Heart left ventricle (tissue), 16 donors: ENCODE measurements around the gene LAIR2. TPM values are rescaled to one million over a fixed set of nuclear protein-coding genes. Genes with fewer than 3 reads are reported as not detected.
A peak's percentile ranks its signal among the peaks of the same experiment; 100 is the strongest.

Source experiments
- ATAC-seq, 4 donors: fragments of 200-7000 bp; cut with Tn5 transposase; one replicate each; pipeline ENCODE4 v1.9.1; 2020 to 2022; ENCODE audit warnings: moderate library complexity in 4 of 4, mild to moderate bottlenecking in 3 of 4, moderate number of reproducible peaks in 1 of 4
- DNase-seq, 5 donors: peaks; one replicate each; pipeline ENCODE4 v3.0.0-alpha.2; 2020
- H3K27ac ChIP-seq, 12 donors: fragments of 200-600 bp; sonication (generic) in 4 of 12; one replicate each; pipeline versions ENCODE4 v1.5.0 to v1.8.0; 2016 to 2022; ENCODE audit warnings: mild to moderate bottlenecking in 2 of 12
- H3K27me3 ChIP-seq, 9 donors: fragments of 200-600 bp; sonication (generic) in 2 of 9; one replicate each; pipeline versions ENCODE4 v1.5.1 to v1.8.0; 2016 to 2022; ENCODE audit warnings: mild to moderate bottlenecking in 3 of 9
- H3K36me3 ChIP-seq, 9 donors: fragments of 200-600 bp; sonication (generic) in 2 of 9; one replicate each; pipeline versions ENCODE4 v1.5.0 to v1.8.0; 2018 to 2022; ENCODE audit warnings: mild to moderate bottlenecking in 2 of 9
- H3K4me1 ChIP-seq, 12 donors: fragments of 200-600 bp; sonication (generic) in 4 of 12; one replicate each; pipeline versions ENCODE4 v1.5.0 to v1.8.0; 2016 to 2022; ENCODE audit warnings: mild to moderate bottlenecking in 3 of 12
- H3K4me3 ChIP-seq, 12 donors: fragments of 200-600 bp; sonication (generic) in 4 of 12; one replicate each; pipeline versions ENCODE4 v1.5.0 to v1.8.0; 2017 to 2022; ENCODE audit warnings: mild to moderate bottlenecking in 9 of 12, moderate library complexity in 4 of 12
- H3K9me3 ChIP-seq, 12 donors: fragments of 200-600 bp; sonication (generic) in 4 of 12; one replicate each; pipeline versions ENCODE4 v1.5.0 to v1.8.0; 2016 to 2022; ENCODE audit warnings: mild to moderate bottlenecking in 1 of 12
- POLR2A ChIP-seq, 2 donors: fragments of 450-650 bp; IDR thresholded peaks; one replicate each; pipeline ENCODE4 v1.6.1; 2017; ENCODE audit warnings: antibody characterized with exemption in 2 of 2, mild to moderate bottlenecking in 2 of 2, moderate library complexity in 2 of 2
- WGBS, 4 donors: extraction: QIAGEN DNeasy Blood & Tissue Kit in 2 of 4; methylation state at CpG; one replicate each; pipeline versions ENCODE4 v1.1.5 to v1.1.7; 2013 to 2018; 5-methylcytosine and 5-hydroxymethylcytosine counted together
- intact Hi-C, 10 donors: fragments of 100-400 bp; cut with DNase I; formaldehyde crosslinking; loops; one replicate each; pipeline versions ENCODE4 v1.11.1 to v1.14.2; 2022
- polyA plus RNA-seq, 2 donors: library from polyadenylated mRNA; stranded (reverse); fragments of 200-250 nt; gene quantifications; one replicate each; pipeline ENCODE4 v1.2.3, GENCODE V29; 2013
- total RNA-seq, 9 donors: library from RNA; depleted of rRNA in 2 of 9; stranded (reverse); fragments of >200 nt in 2 of 9; fragmentation: NEBNext Ultra II Directional in 3 of 9; extraction: Animal tissue kit (Norgen Biotek cat#: 25700) in 3 of 9; gene quantifications; one replicate each; pipeline versions ENCODE4 v1.1.0 to v1.2.4, GENCODE V29; 2016 to 2023
- TF ChIP-seq, protein P1 (sequence below), 12 donors: fragments of 200-600 bp; sonication (generic) in 4 of 12; IDR thresholded peaks; one replicate each; pipeline versions ENCODE4 v1.5.0 to v1.8.0; 2018 to 2022; ENCODE audit warnings: antibody characterized with exemption in 12 of 12, mild to moderate bottlenecking in 5 of 12
- donor health status: ischemic (EF 13 %, LVEDD 7.1; RV severe dilation, severe dysfunction).
- donor health status: healthy with polysubstance abuse.
- donor health status: DM: no; HTN: yes; CAD: no.
- donor health status: DM: no; HTN: no; CAD: no.
- donor health status: ischemic (EF 25% LVEDD 6.9; RV normal size, moderate dysfunction).
- donor health status: ischemic (EF 25% LVEDD 5.7; RV mildly dilated, moderate dysfunction).
- donor health status: healthy.
- donor health status: DM: yes; HTN: yes; CAD: no.
- donor health status: ischemic (EF 35%, LVEDD 5.7; RV mildly dilated, moderate dysfunction).
- donor health status: nonischemic (EF 11% LVEDD 7.7; RV severe dilation, severe dysfunction).
- donor health status: DM: yes; HTN: yes; CAD: no.
- donor health status: PGD.
- donor health status: ischemic (EF 29% LVEDD 5.4; RV normal size, mild dysfunction).
- donor health status: nonischemic (EF 23%, LVEDD 6.1; RV moderate dilation, normal function).

The LAIR2 gene
- total and polyA plus RNA-seq, 11 donors = 2.4 TPM; not detected in 10

DNA sequence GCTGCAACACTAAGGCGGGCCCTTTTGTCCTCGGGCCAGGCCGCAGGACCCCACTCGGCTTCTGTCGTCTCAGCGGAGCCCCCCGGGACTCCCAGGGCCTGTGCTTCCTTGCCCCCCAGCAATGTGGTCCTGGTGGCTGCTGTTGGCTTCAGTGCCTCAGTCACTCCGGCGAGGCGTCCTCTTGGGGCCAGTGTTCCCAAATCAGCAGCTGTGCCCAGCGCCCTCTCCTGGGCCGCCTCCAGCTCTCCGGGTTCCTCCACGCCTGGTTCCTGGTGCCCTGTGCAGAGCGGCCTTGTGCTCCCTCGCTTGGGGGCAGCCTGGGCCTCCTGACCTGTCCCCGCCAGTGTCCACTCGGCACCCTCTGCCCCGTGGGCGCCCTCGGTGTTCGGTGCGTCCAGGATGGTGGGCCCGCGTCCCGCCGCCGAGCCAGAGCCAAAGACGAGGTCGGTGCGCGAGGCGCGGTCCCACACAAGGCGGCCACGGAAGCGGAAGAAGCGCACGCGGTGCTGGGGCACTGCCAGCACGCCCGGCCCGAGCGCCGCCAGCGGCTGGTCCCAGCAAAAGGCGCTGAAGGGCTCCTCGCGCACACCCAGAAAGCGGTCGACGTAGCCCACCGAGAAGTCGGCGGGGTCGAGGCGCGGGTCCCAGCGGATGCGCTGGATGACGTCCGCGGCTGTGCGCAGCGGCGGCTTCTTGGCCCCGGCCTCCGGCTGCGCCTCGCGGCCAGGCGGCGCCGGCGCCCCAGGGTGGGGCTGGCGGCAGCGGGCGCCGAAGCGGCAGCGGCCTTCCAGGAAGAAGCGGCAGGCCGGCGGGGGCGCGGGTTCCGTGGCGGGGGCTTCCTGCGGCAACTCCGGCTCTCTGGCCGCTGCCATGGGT, 39.7 kb upstream of the LAIR2 start:
- Histone ChIP-seq H3K36me3 (peaks cover 0 to 46% (median 41%) of the 10 kb centered on the region in 9 donors), H3K9me3 (no peaks in the 10 kb centered on the region), H3K4me1 (peaks cover 0 to 49% (median 30%) of the 10 kb centered on the region in 12 donors), H3K27me3 (peaks cover 0 to 6% (median 0%) of the 10 kb centered on the region in 9 donors), H3K4me3 (peak overlapping the region; percentile 40 to 78 (median 64)), H3K27ac (peak overlapping the region; percentile 94 to 99 (median 98))
- ATAC-seq (peak in 3 of 4 donors; percentile 24 to 37 (median 35)), DNase-seq (peak; percentile 77 to 87 (median 85))
- 4 to 9% (median 6%) methylated on average over 32 to 91 of the region's 91 CpGs for WGBS, 4 donors
- TF ChIP-seq, protein P1, sequence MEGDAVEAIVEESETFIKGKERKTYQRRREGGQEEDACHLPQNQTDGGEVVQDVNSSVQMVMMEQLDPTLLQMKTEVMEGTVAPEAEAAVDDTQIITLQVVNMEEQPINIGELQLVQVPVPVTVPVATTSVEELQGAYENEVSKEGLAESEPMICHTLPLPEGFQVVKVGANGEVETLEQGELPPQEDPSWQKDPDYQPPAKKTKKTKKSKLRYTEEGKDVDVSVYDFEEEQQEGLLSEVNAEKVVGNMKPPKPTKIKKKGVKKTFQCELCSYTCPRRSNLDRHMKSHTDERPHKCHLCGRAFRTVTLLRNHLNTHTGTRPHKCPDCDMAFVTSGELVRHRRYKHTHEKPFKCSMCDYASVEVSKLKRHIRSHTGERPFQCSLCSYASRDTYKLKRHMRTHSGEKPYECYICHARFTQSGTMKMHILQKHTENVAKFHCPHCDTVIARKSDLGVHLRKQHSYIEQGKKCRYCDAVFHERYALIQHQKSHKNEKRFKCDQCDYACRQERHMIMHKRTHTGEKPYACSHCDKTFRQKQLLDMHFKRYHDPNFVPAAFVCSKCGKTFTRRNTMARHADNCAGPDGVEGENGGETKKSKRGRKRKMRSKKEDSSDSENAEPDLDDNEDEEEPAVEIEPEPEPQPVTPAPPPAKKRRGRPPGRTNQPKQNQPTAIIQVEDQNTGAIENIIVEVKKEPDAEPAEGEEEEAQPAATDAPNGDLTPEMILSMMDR (IDR thresholded peaks at IDR 0.05) = peak in 5 of 12 donors; percentile 12 to 45 (median 32)
- peak in 1 of 2 donors; percentile 22 for TF ChIP-seq POLR2A (IDR thresholded peaks at IDR 0.05)
- intact Hi-C loops = loop anchor here in 4 of 10 donors (1.0 to 5.0 kb wide), 3 partner anchors 14 to 591 kb away; partner anchors contain the start of gene LENG8 (in 3 of the 4)

- ATAC-seq (peak; percentile 71 to 85 (median 76)), DNase-seq (peak; percentile 97 to 99 (median 98))
- 0 to 2% (median 0%) methylated on average over 14 to 41 of the region's 41 CpGs for WGBS, 4 donors
- Histone ChIP-seq H3K4me1 (peaks cover 0 to 46% (median 30%) of the 10 kb centered on the region in 12 donors), H3K9me3 (no peaks in the 10 kb centered on the region), H3K36me3 (peaks cover 0 to 39% (median 34%) of the 10 kb centered on the region in 9 donors), H3K27me3 (peaks cover 0 to 8% (median 0%) of the 10 kb centered on the region in 9 donors), H3K4me3 (peak within 1 kb of the TSS; percentile 40 to 78 (median 64)), H3K27ac (peak within 1 kb of the TSS; percentile 94 to 99 (median 98))
- intact Hi-C loops = loop anchor here in 4 of 10 donors (1.0 to 5.0 kb wide), 3 partner anchors 14 to 591 kb away; partner anchors contain the start of gene LENG8 (in 4 of the 4)
- TF ChIP-seq POLR2A (IDR thresholded peaks at IDR 0.05) = peak in 1 of 2 donors; percentile 90
- TF ChIP-seq, protein P1 (IDR thresholded peaks at IDR 0.05) = no peak
Measured at GRCh38 chr19:54463531-54464043, 39.0 kb upstream of the LAIR2 start, which contains the start of gene LENG9. Gene LENG9 (minus strand): TSS chr19:54463778. CDS start chr19:54463526, 252 bp downstream.

GRCh38 chr19:54464044-54464629, 38.5 kb upstream of the LAIR2 start:
- Histone ChIP-seq H3K27me3 (peaks cover 0 to 9% (median 0%) of the 10 kb centered on the region in 9 donors), H3K27ac (peak overlapping the region; percentile 94 to 99 (median 98)), H3K4me3 (peak overlapping the region; percentile 32 to 78 (median 64)), H3K9me3 (no peaks in the 10 kb centered on the region), H3K4me1 (peaks cover 0 to 45% (median 30%) of the 10 kb centered on the region in 12 donors), H3K36me3 (peaks cover 0 to 34% (median 29%) of the 10 kb centered on the region in 9 donors)
- 0 to 1% (median 1%) methylated on average over 25 to 26 of the region's 26 CpGs for WGBS, 4 donors
- no peak for TF ChIP-seq POLR2A (IDR thresholded peaks at IDR 0.05)
- TF ChIP-seq, protein P1 (IDR thresholded peaks at IDR 0.05) = no peak
- DNase-seq = peak; percentile 78 to 88 (median 86)
- intact Hi-C loops = loop anchor here in 1 of 10 donors (1.0 to 5.0 kb wide), 2 partner anchors 15 to 592 kb away; partner anchors contain the start of gene LENG8
- ATAC-seq = peak; percentile 35 to 52 (median 48)
